ENCODE measurements around the gene BCLAF1. TPM values are rescaled to one million over a fixed set of nuclear protein-coding genes. Genes with fewer than 3 reads are reported as not detected.

BCLAF1 gene
- total RNA-seq, 2 donors from 2014 or later = 83.0 to 136 TPM

GRCh38 chr6:136252441-136252840, 37.2 kb downstream of the BCLAF1 start:
- intact Hi-C loops (cut with DNase I) = loop anchor here (5.0 kb wide), 1 partner anchor 35 kb away; the partner anchor contains the start of gene BCLAF1

GRCh38 chr6:136251394-136251793, 38.3 kb downstream of the BCLAF1 start:
- 42% methylated on average over 4 of the region's 4 CpGs for WGBS
- H3K4me1 ChIP-seq (replicated peaks) = no peaks in the 10 kb centered on the region
- H3K27me3 ChIP-seq (replicated peaks; ENCODE audit: insufficient read depth) = no peaks in the 10 kb centered on the region
- intact Hi-C loops (cut with DNase I) = loop anchor here (5.0 kb wide), 1 partner anchor 36 kb away; the partner anchor contains the start of gene BCLAF1
- H3K4me3 ChIP-seq = no peak overlapping the region
- H3K9me3 ChIP-seq = no peaks in the 10 kb centered on the region
- DNase-seq (ENCODE audit: low spot score) = no peak
- no peak overlapping the region for H3K27ac ChIP-seq
- TF ChIP-seq POLR2A (IDR thresholded peaks at IDR 0.05) = no peak
- TF ChIP-seq POLR2AphosphoS5 (IDR thresholded peaks at IDR 0.05) = no peak
- no peak for TF ChIP-seq CTCF (IDR thresholded peaks at IDR 0.05)
- H3K36me3 ChIP-seq = no peaks in the 10 kb centered on the region

More at GRCh38 chr6:136252441-136252840, 37.2 kb downstream of the BCLAF1 start:
- Histone ChIP-seq H3K4me1 (replicated peaks) (no peaks in the 10 kb centered on the region), H3K36me3 (no peaks in the 10 kb centered on the region), H3K4me3 (no peak overlapping the region), H3K27ac (no peak overlapping the region), H3K9me3 (no peaks in the 10 kb centered on the region), H3K27me3 (replicated peaks; ENCODE audit: insufficient read depth) (no peaks in the 10 kb centered on the region)
- no peak for DNase-seq (ENCODE audit: low spot score)
- 67% methylated on average over 2 of the region's 2 CpGs for WGBS
- TF ChIP-seq POLR2A (IDR thresholded peaks at IDR 0.05) = no peak
- TF ChIP-seq POLR2AphosphoS5 (IDR thresholded peaks at IDR 0.05) = no peak
- TF ChIP-seq CTCF (IDR thresholded peaks at IDR 0.05) = no peak

GRCh38 chr6:136250686-136251008, 39.0 kb downstream of the BCLAF1 start:
- Histone ChIP-seq H3K4me1 (replicated peaks) (no peaks in the 10 kb centered on the region), H3K27ac (peak overlapping the region; percentile 31 to 36), H3K9me3 (no peaks in the 10 kb centered on the region), H3K27me3 (replicated peaks; ENCODE audit: insufficient read depth) (no peaks in the 10 kb centered on the region), H3K36me3 (no peaks in the 10 kb centered on the region), H3K4me3 (peak overlapping the region; percentile 39 to 43)
- DNase-seq (ENCODE audit: low spot score) = no peak
- intact Hi-C loops (cut with DNase I) = loop anchor here (5.0 kb wide), 1 partner anchor 37 kb away; the partner anchor contains the start of gene BCLAF1
- TF ChIP-seq POLR2A (IDR thresholded peaks at IDR 0.05) = no peak
- TF ChIP-seq CTCF (IDR thresholded peaks at IDR 0.05) = no peak
- no peak for TF ChIP-seq POLR2AphosphoS5 (IDR thresholded peaks at IDR 0.05)
- under 1% methylated on average over 8 of the region's 8 CpGs for WGBS

DNA sequence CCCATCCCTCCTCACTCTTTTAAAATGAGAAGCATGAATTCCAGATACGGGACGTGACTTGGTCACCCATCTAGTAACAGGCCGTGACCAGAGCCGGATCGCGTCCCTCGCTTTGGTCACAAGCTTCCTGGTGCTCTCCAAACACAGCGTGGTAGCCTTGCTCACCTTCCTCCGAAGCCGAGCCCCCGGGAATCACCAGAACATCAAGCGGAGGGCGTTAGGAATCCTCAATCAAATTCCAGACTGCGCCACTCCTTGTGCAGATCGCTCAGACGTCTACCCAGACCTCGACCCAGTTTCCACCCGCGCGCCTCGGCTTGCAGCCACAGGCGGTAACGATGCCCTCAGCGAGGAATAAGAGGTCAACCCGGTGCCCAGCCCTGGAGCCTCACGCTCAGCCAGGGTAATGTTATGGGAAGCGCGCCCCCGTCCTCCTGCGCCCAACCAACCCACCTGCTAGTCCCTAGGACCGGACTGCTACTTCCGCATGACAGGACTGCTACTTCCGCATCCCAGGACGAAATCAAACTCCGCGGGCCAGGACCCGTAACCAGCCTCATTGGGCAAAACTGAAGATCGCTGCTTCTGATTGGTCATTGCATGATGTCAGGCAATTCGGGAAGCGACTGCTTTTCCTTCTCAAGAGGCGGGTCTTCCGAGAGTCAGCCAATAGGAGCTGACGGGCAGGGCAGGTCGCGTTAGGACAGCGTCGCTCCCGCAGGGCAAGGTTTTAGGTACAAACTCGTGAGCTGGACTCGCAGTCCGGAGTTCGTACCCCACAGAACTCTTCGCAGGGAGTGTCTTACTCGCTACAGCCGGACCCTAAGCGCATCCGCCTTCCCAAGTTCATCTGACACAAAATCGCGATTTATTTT, 39.6 kb downstream of the BCLAF1 start, which contains the start of gene MTFR2:
Gene MTFR2, minus strand, starts transcription at position 501 of the 875 bp plus-strand sequence. CDS start 1,212 bp downstream, outside the sequence.
- 2% methylated on average over 59 of the region's 59 CpGs for WGBS
- Histone ChIP-seq H3K9me3 (no peaks in the 10 kb centered on the region), H3K36me3 (no peaks in the 10 kb centered on the region), H3K27me3 (replicated peaks; ENCODE audit: insufficient read depth) (no peaks in the 10 kb centered on the region), H3K4me3 (peak within 1 kb of the TSS; percentile 39 to 43), H3K4me1 (replicated peaks) (no peaks in the 10 kb centered on the region), H3K27ac (peak within 1 kb of the TSS; percentile 31 to 36)
- DNase-seq (ENCODE audit: low spot score) = peak; percentile 97
- intact Hi-C loops (cut with DNase I) = loop anchor here (5.0 to 10.0 kb wide), 2 partner anchors 37 to 65 kb away; partner anchors contain the start of gene BCLAF1
- TF ChIP-seq POLR2AphosphoS5 (IDR thresholded peaks at IDR 0.05) (peak; percentile 97), CTCF (IDR thresholded peaks at IDR 0.05) (no peak), POLR2A (IDR thresholded peaks at IDR 0.05) (peak; percentile 30)
